ENCODE measurements around the gene TFF2.

Gene TFF2

GRCh38 chr21:42320791-42321190 lies 30.0 kb downstream of the TFF2 start:
- DNase-seq (ENCODE audit: low spot score), result no peak

- no peak for DNase-seq (ENCODE audit: low spot score)
Observed at GRCh38 chr21:42319851-42320572, 30.8 kb downstream of the TFF2 start.

- DNase-seq (ENCODE audit: low spot score), result no peak
Observed at GRCh38 chr21:42319376-42319775, 31.4 kb downstream of the TFF2 start.

- DNase-seq (ENCODE audit: low spot score), result no peak
Observed at GRCh38 chr21:42317826-42318746, 32.7 kb downstream of the TFF2 start.

- no peak for DNase-seq (ENCODE audit: low spot score)
Observed at GRCh38 chr21:42317341-42317741, 33.5 kb downstream of the TFF2 start.

- no peak for DNase-seq (ENCODE audit: low spot score)
Observed at GRCh38 chr21:42316891-42317290, 33.9 kb downstream of the TFF2 start.

GRCh38 chr21:42315296-42315891 lies 35.4 kb downstream of the TFF2 start, which contains the start of gene TFF3:
Gene TFF3, minus strand, starts transcription at chr21:42315409. Its CDS starts 35 bp downstream, at chr21:42315374.
- DNase-seq (ENCODE audit: low spot score), result no peak

GRCh38 chr21:42314616-42315295 lies 36.0 kb downstream of the TFF2 start:
- no peak for DNase-seq (ENCODE audit: low spot score)

GRCh38 chr21:42313501-42313969 lies 37.3 kb downstream of the TFF2 start:
- DNase-seq (ENCODE audit: low spot score), result no peak

GRCh38 chr21:42312626-42313104 lies 38.1 kb downstream of the TFF2 start:
- DNase-seq (ENCODE audit: low spot score), result no peak

- no peak for DNase-seq (ENCODE audit: low spot score)
Observed at GRCh38 chr21:42311816-42312625, 38.8 kb downstream of the TFF2 start.

- no peak for DNase-seq (ENCODE audit: low spot score)
Observed at GRCh38 chr21:42311160-42311559, 39.6 kb downstream of the TFF2 start.

- peak; percentile 12 for DNase-seq (ENCODE audit: low spot score)
Observed at GRCh38 chr21:42310411-42311001, 40.3 kb downstream of the TFF2 start.

GRCh38 chr21:42309753-42310213 lies 41.0 kb downstream of the TFF2 start:
- peak; percentile 61 for DNase-seq (ENCODE audit: low spot score)

- DNase-seq (ENCODE audit: low spot score), result no peak
Observed at GRCh38 chr21:42308914-42309752, 41.7 kb downstream of the TFF2 start.

- DNase-seq (ENCODE audit: low spot score), result no peak
Observed at GRCh38 chr21:42308161-42308913, 42.5 kb downstream of the TFF2 start.

GRCh38 chr21:42307106-42307505 lies 43.7 kb downstream of the TFF2 start:
- DNase-seq (ENCODE audit: low spot score), result no peak

- no peak for DNase-seq (ENCODE audit: low spot score)
Observed at GRCh38 chr21:42306366-42307035, 44.3 kb downstream of the TFF2 start.
